ENCODE results near the gene PDE3A.
A peak's percentile ranks its signal among the peaks of the same experiment; 100 is the strongest.
"Not testable (repeated sequence)": the region's sequence is repeated elsewhere in the genome, so short reads cannot be mapped to it uniquely, and the experiment has no call there.

Gene PDE3A

DNA sequence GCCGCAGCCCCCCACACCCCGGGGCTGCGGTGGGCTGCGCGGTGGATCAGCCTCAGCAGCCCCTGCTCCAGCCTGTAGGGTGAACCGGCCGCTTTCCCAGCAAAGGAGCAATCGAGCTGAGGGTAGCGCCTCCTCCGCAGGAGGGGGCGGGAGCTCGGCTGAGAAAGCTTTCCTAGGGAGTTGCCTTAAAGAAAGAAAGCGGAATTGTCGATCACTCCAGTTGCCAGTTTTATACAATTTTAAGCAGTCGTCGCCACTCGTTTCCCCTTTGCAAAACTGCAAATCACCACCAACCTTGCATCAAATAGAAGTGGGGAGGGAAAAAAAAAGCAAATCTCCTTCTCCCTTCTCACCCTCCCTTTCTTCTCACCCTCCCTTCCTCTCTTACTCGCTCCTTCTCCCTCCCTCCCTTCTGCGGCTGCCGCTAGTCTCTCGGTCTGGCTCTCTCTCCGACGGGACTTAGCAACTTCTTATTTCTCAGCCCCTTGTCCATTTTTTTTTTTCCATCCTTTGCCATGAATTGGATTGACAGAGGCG lies at the start of gene PDE3A:
Gene PDE3A, plus strand, starts transcription at position 424 of the 537 bp plus-strand sequence. CDS start 748 bp downstream, outside the sequence.
- DNase-seq = peak; percentile 13

GRCh38 chr12:20319366-20319765 lies 49.0 kb upstream of the PDE3A start:
- no peak for DNase-seq

GRCh38 chr12:20320552-20320951 lies 47.8 kb upstream of the PDE3A start:
- no peak for DNase-seq

- not testable (repeated sequence) for DNase-seq
Observed at GRCh38 chr12:20330826-20331505, 37.4 kb upstream of the PDE3A start.

DNA sequence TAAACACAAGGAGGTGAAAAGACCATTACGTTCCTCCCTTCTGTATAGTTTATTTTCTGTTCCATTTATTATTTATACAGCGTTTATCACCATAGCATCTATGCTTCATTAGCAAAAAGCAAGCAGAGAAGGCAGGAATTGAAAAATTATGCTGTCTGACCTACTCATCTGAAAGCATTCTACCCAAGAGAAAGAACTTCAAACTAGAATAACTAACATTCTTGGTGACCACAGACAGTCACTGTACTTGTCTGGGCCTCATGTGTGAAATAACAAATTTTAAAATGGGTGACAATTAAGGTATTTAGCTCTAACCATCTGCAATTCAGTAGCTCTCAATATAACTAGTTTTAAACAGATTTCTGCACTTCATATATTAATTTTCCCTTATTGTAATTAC lies 29.3 kb upstream of the PDE3A start:
- no peak for DNase-seq

GRCh38 chr12:20342111-20342510 lies 26.2 kb upstream of the PDE3A start:
- DNase-seq = no peak

- DNase-seq = no peak
Observed at GRCh38 chr12:20345866-20346265, 22.5 kb upstream of the PDE3A start.

- DNase-seq = no peak
Observed at GRCh38 chr12:20350026-20350425, 18.3 kb upstream of the PDE3A start.

DNA sequence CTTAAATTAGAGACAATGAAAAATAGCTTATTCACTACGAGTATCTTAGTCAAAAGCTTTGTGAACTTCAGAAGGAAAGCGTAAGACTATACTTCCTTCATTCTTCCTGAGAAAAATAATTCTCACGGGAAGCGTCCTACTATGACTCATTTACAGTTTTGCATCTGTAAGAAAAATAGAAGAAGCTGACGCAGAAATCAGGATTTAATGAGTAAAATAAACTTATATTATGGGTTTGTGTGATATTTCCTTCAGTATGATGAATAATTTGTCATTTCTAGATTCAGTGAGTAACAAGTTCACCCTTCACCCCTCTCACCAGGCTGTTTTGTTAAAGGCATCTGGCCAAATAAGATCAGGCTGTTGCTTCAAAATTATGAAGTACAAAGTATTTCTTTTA lies 17.8 kb upstream of the PDE3A start:
- DNase-seq = no peak

DNA sequence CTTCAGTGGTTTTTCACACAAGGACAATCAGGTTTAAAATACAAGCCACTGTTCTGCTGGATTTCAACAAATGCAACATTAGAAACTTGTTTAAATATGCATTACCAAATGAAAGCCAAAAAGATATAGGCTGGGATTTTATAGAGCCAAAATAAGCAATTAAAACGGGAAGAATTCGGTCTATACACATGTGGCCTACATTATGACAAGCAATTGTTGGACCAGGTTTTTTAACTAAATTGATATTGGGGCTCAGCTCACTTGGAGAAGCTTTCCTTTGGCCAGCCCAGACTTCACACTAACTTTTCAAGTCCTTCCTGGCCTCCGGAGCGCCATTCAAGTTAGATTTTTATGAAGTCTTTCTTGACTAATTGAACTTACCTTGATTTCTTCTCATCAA lies 16.9 kb upstream of the PDE3A start:
- no peak for DNase-seq

GRCh38 chr12:20356048-20356447 lies 12.3 kb upstream of the PDE3A start:
- no peak for DNase-seq

GRCh38 chr12:20360407-20360806 lies 7.9 kb upstream of the PDE3A start:
- DNase-seq = no peak

- DNase-seq = no peak
Observed at GRCh38 chr12:20361416-20361815, 6.9 kb upstream of the PDE3A start.

DNA sequence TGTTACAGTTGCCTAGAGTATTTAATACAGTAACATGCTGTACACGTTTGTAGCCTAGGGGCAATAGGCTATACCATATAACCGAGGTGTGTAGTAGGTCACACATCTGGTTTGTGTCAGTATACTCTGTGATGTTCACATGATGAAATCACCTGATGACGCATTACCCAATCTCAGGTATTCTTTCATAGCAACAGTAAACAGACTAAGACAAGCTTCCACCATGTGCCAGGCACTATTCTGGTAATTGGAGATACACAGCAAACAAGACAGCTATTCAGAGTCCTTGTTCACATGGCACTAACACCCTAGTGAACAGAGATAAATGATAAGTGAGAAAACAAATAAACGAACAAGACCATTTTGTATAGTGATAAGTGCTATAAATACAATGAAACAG lies 3.8 kb upstream of the PDE3A start:
- peak; percentile 54 for DNase-seq

GRCh38 chr12:20366776-20367409 lies 1.4 kb upstream of the PDE3A start:
- no peak for DNase-seq

DNA sequence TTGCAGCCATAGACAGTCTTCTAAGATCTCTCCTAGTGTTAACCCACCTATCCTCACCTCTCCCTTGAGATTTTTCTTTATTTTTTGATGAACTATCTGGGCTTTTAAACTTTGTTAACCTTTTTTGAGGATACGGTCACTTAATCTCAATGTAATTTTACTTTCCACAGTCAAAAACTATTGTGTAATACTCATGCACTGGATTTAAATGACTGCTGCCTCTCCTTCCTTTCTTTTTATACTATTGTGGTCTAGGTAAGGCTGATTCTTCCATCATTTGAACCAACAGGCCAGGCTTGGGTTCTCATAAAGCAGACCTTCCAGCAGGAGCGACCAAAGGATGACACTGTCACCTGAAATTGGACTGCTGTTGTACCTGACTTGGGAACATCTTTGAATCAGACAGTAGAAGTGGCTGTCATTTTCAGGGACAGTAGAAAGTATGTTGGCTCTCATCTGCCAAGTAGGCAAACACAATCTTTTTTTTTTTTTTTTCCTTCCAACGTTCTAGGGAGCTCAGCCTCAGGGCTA lies 689 bp upstream of the PDE3A start:
- DNase-seq = no peak

- no peak for DNase-seq
Observed at GRCh38 chr12:20368651-20369304, 441 bp downstream of the PDE3A start.

- DNase-seq = peak; percentile 42
Observed at GRCh38 chr12:20369305-20370013, 1.1 kb downstream of the PDE3A start.

DNA sequence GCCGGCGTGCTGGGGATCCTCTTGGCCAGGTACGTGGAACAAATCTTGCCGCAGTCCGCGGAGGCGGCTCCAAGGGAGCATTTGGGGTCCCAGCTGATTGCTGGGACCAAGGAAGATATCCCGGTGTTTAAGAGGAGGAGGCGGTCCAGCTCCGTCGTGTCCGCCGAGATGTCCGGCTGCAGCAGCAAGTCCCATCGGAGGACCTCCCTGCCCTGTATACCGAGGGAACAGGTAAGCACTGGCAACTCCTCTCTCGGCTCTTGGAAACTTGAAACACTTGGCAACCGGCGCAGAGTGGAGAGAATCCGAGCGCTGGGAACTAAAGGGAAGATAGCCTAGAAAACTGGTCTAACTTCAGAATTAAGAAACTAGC lies 1.7 kb downstream of the PDE3A start:
- peak; percentile 16 for DNase-seq

DNA sequence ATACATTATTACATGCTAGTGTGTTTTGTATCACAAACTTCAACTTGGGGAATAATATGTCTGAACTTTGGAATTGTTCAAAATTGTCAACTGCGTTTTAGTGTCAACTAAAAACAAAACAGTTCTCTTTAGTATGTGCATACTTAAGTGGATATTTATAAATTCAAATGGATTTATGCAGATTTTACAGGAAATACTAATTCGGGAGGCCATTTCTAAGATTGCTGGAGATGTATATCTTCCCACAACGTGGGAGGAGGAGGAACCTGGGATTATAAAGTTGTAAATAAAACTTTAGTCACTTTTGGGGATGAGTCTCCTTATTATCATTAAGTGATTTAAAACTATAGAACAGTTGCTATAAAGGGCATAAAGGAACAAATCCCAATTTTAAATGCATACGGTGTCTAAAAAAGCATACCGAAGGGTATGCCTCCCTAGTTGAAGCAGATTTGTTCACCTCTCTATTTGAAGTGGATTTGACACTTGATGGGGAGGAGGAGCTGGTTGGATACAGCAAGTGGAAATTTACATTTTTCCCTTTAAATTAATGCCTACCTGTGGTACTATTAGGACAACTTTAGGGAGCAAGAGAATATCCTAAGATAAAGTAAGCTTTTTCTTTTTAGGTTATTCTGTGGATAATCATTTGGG lies 2.7 kb downstream of the PDE3A start:
- no peak for DNase-seq

GRCh38 chr12:20372326-20373096 lies 4.2 kb downstream of the PDE3A start:
- DNase-seq = no peak

- DNase-seq = no peak
Observed at GRCh38 chr12:20374795-20375194, 6.5 kb downstream of the PDE3A start.

Data from NCI-H510A (cell line).